GM18873 (cell line): Measurements from ENCODE around the gene BTN1A1.

Experiments used
- ATAC-seq: cut with Tn5 transposase; IDR thresholded peaks from one replicate; pipeline ENCODE4 v1.9.1; 2021; ENCODE audit warnings: mild to moderate bottlenecking, moderate library complexity, moderate number of reproducible peaks; ENCODE audit not compliant: unreplicated experiment, low FRiP score

Gene BTN1A1

DNA sequence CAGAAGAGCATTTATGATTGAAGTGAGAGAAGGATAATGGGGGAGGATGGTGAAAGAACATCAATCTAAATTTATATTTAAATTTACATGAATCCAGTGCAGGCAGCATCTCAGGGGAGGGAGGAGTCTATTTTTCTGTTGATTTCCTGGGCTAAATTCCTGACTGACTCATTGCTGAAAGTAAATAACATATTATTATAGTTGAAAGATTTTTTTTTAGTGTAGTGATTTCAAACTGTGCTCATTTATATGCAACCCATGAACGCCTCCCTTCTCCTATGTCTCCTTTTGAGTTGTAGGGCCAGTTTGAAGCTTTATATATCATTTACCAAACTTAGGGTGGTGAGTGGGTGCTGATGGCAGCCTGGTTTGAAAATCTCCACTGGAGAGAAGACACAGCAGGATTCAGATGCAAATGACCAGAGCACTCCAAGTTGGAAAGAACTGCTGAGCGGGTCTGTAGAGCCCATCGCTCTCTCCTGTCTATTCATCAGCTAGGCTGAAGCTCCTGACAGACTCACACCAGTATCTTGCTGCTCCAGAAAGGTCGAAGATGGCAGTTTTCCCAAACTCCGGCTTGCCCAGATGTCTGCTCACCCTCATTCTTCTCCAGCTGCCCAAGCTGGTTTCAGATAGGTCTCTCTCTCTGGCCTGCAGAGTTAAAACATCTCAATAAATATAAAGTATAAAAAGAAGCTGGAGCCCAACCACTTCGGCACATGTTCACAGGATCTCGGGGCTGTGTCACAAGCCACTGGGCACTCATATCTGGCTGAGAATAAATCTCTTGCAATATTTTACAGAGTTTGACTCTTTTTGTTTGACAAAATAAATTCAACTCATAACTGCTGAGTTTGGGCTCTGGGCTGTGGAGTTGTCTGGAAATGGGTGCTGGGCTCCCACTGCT is 24.0 kb upstream of the BTN1A1 start:
- no peak for ATAC-seq

DNA sequence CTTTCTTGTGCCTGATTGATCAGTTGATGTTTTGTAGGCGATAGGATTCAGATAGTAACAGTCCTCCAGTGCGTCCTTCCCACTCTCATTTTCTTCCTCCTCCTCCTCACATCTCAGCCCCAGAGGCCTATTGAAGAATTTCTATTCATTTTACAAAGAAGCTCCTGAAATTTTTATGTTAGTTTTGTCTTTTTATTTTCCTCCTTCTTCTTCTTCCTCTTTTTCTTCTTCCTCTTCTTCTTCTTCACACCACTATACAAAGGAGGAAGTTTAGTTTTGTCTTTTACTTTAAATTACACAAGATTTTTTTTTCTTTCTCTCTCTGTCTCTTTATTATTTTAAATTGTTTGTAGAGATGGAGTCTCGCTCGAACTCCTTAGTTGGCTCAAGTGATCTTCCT is 23.2 kb upstream of the BTN1A1 start:
- ATAC-seq, result no peak

- ATAC-seq, result no peak
These were observed 22.7 kb upstream of the BTN1A1 start for GRCh38 chr6:26477426-26477825.

- no peak for ATAC-seq
These were observed 21.8 kb upstream of the BTN1A1 start for GRCh38 chr6:26478100-26478984.

DNA sequence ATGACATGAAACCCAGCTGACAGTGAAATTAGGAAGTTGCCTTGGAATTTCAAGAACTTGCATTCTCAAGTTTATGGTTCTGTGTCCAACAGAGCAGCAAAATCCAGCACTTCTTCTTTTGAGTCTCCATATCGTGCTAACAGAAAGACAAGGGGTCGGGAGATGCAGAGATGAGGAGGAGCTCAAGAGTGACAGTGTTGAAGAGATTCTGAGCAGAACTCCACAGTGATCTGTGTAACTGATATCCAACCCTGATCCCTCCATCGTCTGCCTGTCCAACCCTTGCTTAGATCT is 21.2 kb upstream of the BTN1A1 start:
- ATAC-seq, result no peak

GRCh38 chr6:26482338-26482737 is 17.8 kb upstream of the BTN1A1 start:
- ATAC-seq, result no peak

GRCh38 chr6:26483727-26484126 is 16.4 kb upstream of the BTN1A1 start:
- ATAC-seq, result no peak

- no peak for ATAC-seq
These were observed 15.9 kb upstream of the BTN1A1 start for GRCh38 chr6:26484161-26484560.

- ATAC-seq, result no peak
These were observed 14.9 kb upstream of the BTN1A1 start for GRCh38 chr6:26485112-26485780.

GRCh38 chr6:26486358-26486757 is 13.7 kb upstream of the BTN1A1 start:
- ATAC-seq, result no peak

GRCh38 chr6:26487466-26487865 is 12.6 kb upstream of the BTN1A1 start:
- no peak for ATAC-seq

DNA sequence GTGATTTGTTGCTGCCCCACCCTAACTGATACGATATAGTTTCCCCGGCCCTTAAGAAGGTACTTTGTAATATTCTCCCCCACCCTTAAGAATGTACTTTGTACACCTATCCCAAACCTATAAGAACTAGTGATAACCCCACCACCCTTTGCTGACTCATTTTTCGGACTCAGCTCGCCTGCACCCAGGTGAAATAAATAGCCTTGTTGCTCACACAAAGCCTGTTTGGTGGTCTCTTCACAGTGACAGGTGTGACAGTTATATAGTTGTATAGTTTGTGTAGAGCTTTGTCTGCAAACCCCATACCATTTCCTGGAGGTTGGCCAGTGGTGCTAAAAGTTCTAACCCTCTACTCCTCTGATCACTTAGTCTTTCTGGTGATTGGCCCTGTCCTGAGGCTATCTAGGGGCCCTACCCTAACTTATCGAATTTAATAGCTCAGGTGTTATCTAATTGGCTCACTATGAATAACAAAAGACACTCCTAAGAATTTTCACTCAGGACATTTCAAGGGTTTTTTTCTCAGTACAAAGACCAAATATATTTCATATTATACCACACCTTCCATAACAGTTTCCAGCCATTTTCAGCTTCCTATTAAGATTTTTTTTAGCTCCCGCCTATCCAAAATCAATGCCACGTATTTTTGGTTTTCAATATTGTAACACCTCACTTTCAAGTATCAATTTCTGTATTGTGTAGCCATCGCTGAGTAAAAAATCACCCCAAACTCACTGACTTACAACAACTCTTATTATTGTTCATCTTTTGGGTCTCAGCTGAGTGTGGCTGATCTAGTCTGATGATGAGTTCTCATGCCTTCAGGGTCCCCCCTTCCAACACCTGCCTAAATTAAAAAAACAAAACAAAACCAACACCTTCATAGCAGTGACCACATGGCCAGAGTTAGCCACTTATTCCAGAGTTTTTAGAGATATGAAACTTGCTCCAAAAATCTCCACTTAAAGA is 9.8 kb upstream of the BTN1A1 start:
- ATAC-seq, result no peak

DNA sequence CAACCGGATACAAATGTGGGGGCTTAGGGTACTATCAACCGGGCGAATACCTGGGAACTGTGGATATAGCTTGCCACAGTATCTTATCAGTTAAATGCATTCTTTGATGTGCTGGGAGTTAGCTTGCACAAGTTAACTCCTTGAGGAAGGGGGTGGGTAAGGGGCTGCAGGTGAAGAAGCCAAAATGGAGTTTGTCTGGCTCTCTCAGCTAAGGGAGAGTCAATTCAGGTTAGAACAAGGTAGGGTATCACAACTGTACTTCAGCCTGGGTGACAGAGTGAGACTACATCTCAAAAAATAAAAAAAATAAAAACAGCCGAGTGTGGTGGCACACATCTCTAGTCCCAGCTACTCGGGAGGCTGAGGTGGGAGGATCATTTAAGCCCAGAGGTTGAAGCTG is 8.5 kb upstream of the BTN1A1 start:
- no peak for ATAC-seq

DNA sequence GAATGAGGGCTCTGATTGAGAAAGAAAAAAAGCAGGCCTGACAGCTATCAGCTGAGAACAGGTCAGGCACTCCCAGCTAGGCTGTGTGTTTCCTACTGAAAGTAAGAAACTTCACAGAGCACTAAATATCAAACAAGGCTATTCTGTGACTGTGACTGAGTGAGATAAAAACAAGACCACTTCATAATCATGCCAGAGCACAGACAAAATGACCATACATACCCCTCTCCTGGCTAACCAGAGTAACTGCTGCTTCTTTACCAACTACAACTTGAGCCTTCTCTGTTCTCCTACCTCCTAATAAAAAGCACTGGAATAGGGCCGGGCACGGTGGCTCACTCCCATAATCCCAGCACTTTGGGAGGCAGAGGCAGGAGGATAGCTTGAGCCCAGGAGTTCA is 6.8 kb upstream of the BTN1A1 start:
- no peak for ATAC-seq

DNA sequence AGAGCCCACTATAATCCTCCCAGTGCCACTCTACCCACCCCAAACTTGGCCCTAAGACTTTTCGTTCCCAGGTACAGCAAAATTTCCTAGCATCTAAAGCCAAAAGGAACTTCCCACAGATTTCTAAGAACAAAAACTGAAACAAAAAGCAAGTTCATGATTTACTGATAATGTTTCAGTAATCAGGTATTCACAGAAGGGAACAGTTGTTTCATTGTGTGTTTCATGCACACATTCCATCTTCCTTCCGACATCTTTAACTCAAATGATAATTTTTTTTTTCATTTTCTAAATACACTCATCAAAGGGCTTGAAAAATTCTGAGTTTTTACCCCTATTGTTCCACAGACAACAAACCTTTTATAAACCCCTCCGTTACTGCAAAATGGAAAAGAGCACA is 6.0 kb upstream of the BTN1A1 start:
- no peak for ATAC-seq

DNA sequence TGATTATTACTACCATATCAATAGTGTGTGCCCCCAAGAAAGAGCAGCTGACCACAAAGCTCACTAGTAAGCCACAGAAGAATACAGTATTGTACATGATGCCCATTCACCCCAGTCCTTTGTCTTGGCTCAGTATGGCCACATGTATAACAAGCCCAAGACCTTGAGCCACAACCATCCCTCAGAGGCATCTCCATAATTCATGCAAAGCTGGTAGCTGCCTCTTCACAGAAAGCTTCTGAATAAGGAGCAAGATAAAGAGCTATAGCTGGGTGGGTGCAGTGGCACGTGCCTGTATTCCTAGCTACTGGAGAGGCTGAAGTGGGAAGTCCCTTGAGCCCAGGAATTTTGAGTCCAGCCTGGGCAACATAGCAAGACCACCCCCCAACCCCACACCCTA is 4.8 kb upstream of the BTN1A1 start:
- ATAC-seq, result no peak

GRCh38 chr6:26497610-26498009 is 2.5 kb upstream of the BTN1A1 start:
- ATAC-seq, result no peak

DNA sequence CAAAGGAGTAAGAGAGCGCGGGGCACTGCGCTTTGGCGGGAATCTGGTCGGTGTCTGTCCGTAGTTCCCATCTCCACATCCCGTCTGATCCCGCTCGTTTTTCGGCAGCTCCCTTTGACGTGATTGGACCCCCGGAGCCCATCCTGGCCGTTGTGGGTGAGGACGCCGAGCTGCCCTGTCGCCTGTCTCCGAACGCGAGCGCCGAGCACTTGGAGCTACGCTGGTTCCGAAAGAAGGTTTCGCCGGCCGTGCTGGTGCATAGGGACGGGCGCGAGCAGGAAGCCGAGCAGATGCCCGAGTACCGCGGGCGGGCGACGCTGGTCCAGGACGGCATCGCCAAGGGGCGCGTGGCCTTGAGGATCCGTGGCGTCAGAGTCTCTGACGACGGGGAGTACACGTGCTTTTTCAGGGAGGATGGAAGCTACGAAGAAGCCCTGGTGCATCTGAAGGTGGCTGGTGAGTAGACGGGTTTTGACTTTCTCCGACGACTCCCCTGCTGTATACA is 1.4 kb downstream of the BTN1A1 start:
- no peak for ATAC-seq

DNA sequence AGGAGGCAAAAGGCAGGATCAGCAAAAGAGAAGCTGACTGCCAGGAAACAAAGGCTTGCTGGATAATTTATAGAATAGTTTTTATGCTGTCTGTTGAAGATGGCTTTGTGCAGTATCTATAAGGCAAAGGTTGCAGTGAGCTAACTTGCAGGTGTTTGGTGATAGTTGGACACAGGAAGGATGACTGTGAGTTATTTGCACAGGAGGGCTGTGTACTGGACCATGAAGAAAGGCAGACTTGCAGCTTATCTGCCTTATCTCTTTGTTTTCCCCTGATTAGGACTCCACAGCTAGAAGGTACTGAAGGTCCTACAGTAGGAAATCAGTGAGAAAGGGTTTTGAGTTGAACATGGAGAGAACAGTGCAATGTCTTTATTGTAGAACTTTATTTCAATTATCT is 2.1 kb downstream of the BTN1A1 start:
- no peak for ATAC-seq

DNA sequence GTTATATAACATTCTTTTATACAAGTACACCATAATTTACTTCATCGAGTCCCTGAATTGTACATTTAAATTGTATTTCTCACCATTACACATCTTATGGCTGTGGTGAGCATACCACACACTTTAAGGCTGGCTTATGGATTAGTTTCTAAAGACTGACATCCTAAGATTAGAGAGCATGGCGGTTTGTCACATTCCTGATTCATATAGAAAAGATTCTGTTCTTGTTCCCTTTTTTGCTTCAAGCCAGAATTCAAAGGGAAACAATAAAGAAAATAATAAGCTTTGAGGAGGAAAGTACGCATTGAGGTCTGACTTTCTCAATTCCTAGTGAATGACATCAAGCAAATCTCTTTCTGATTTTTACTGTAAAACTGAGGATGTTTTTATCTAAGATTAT is 2.5 kb downstream of the BTN1A1 start:
- ATAC-seq, result no peak
